NCI-H2196 (cell line): ENCODE results near the gene METTL16.

Source experiments
- DNase-seq: peaks from one replicate; lab custom pipeline; 2025; ENCODE audit not compliant: unreplicated experiment; lab: John Stamatoyannopoulos, UW

Gene METTL16

GRCh38 chr17:2416010-2416734 lies 95.5 kb downstream of the METTL16 start:
- DNase-seq, result peak; percentile 71

DNA sequence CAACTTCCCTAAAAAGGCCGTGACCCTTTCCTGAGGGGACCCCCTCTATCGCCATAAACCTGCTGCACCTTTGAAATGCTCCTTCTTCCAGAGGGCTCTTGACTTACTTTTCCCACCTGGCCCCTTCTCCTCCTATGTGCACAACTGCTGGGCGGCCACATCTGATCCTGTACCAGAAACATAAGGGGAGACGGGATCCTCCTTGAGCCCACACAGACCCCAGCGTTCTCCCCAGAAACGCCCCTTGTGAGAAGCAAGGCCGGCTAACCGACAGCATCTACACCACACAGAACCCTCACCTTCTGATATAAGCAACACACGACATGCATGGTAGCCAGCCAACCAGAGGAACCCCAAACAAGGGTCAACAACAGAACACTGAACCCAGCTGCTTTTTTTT lies 96.6 kb downstream of the METTL16 start:
- no peak for DNase-seq

- DNase-seq, result no peak
These were observed 97.1 kb downstream of the METTL16 start for GRCh38 chr17:2414446-2415064.

- no peak for DNase-seq
These were observed 99.1 kb downstream of the METTL16 start for GRCh38 chr17:2412561-2413021.

- DNase-seq, result no peak
These were observed 100.7 kb downstream of the METTL16 start for GRCh38 chr17:2410951-2411350.

DNA sequence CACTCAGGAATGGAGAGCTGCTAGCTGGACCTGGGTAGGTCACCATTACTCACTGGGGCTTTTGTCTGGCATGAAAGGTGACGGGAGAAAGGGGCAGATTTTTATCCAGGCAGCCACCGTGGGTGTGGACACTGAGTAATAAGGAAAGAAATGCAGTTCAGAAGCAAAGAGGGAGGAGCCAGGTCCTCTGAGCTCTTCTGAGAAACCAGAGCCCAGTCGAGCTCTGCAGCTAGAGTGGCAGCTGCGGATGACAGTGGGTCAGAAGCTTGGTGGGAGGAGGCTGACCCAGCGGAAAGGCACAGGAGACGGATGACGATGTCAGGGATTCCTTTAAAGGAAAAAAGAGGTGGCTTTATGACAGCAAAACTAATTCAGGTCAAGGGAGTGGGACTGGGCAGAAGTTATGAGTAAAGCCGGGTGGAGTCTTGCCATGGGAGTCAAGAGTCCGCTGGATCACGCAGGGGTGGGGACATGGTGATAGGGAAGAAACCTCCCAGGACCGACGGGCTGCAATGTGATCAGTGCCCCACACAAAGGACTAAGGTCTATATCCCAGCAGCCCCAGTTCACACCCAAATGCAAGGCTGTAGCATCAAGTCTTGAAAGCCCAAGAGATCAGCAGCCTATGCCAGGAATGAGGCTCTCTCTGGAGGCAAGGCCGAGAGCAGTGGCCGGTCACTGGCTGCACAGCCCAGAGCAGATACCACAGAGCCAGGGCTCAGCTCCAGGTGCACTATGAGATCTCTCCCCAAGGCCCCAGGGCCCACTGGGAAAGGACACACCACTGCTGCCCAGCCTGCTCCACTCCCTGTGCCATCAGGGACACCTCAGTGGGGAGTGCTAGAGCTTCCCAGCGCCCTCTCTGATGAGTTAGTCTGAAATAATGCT lies 104.5 kb downstream of the METTL16 start:
- no peak for DNase-seq

- no peak for DNase-seq
These were observed 105.3 kb downstream of the METTL16 start for GRCh38 chr17:2406271-2406902.

DNA sequence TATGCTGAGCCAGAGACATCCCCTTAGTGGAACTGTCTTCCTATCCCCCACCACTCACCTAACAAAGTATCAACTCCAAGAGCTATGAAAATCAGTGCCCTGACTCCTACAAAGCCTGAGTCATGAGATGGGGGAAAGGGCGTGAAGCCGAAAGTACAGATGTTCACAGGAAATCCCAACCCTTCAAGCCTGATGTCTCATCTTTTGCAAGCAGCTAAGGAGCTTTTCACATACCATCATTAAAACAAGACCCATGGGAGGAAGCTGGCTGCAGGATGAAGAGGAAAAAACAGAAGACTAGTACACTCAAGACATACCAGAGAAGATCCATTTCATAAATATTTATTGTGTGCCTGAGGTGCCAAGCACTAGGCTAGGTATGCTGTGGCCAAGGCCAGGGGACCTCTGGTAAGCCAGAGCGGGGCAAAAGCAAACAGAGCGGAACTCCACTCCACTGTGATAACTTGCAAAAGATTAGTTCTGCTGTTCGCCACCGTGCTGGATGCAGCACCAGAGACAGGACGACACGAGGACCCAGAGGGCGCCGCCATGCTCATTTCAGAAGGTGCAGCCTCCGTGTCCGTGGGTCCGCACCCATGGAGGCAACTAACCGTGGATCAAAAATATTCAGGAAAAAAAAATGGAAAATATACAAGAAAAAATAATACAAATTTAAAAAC lies 106.3 kb downstream of the METTL16 start:
- no peak for DNase-seq

DNA sequence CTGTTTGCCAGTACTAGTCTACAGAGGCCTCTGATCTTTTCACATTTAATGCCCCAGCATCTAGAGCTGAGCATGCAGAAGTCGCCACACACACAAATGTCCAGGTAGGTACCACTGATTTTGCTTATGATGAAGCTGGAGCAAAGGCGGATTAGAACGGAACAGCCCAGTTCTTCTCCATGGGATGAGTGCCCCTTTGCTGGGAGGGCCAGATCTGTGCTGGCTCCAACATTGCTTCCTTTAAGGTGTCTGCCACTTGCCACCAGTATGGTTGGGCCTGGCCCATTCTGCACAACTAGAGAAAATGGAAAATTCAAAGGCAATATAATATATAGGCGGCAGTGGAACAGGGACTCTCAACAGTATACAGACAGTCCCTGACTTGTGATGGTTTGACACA lies 108.6 kb downstream of the METTL16 start:
- DNase-seq, result no peak

DNA sequence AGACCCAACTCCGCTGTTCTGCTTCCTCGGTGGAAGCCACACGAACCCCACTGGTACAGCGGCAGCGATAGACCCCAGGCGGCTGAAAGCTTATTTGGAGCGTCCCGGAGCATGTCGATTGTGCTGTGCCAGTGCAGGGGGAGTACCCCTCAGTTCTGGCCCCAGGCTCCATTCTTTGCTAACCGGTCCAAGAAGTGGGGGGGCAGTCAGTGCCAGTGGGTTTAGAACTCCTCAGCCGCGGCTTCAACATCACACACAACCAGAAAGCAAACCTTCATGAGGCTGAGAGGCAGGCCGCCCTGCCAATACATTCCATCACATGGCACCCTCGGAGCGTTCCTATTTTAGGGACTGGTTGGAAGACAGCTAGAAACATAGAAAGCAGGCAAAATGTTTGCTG lies 109.1 kb downstream of the METTL16 start:
- DNase-seq, result no peak

- peak; percentile 92 for DNase-seq
These were observed 110.1 kb downstream of the METTL16 start for GRCh38 chr17:2401426-2402221.

- peak; percentile 78 for DNase-seq
These were observed 110.7 kb downstream of the METTL16 start, which contains the start of gene MNT for GRCh38 chr17:2400877-2401425. Gene MNT, minus strand, starts transcription at chr17:2401060. Its CDS starts 348 bp downstream, at chr17:2400712.

DNA sequence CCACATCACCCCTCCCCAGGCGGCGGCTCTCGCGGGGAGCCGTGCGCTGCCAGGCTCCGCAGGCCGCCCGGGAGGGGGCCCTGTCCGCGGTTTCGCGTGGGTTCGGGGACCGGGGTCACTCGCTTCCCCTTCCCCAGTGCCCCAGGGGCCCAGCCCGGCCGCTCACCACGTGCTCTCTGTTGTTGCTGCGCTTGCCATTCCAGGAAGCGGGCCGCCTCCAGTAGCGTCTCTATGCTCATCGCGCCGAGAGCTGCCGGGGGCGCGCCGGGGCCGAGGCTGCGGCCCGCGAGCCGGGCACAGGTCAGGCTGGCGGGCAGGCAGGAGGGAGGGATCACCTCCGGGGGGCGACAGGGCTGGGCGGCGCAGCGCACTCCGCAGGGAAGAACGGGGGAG lies 111.2 kb downstream of the METTL16 start:
- peak; percentile 12 for DNase-seq

GRCh38 chr17:2399572-2400473 lies 111.9 kb downstream of the METTL16 start:
- peak; percentile 88 for DNase-seq

DNA sequence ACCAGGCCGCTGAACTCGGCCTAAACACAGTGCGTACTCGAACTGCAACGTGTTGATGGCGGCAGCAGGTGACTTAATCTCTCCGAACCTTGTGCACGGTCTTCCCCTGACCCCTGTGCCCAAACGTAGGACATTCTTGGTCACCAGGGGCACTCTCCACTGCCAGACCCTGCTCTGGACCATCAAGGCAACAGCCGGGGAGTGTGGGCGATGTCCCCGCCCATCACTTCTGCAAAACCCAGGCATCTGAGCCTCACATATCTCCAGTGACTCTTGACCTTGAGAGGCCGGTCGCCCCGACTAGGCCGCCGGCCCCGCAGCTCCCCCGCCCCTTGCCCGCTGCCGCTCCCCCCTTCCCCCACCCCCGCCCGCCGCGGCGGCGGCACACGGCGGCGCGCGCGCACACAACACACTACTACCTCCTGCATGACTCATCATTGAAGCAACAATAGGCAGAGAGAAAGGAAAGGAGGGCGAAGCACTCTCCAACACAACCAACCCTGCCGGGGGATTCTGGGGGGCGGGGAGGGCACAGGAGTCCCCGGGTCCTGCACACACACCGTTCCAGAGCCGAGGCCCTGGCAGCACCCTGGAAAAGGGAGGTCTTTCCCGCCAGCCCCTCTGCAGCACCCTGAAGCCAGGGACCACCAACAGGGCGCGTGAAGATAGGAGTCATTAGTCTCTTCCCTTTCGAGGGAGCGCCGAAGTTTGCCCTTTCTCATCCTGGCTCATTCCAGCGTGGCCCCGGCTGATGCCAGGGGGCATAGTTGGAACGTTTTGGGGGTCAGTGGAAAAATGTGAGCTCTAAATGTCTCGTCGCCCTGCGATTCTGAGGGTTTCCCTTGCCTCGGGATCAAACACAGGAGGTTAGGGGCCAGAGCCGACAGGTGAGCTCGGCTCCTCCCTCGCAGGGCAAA lies 112.8 kb downstream of the METTL16 start:
- DNase-seq, result peak; percentile 61

GRCh38 chr17:2398182-2398581 lies 113.5 kb downstream of the METTL16 start:
- no peak for DNase-seq
